Endothelial cell of umbilical vein (primary cell): ENCODE measurements around the gene OR1J2. TPM values are rescaled to one million over a fixed set of nuclear protein-coding genes. Genes with fewer than 3 reads are reported as not detected.
A peak's percentile ranks its signal among the peaks of the same experiment; 100 is the strongest.

Experiments used
- Bru-seq: library from RNA; stranded (reverse); fragments of 400-500 nt; gene quantifications from one replicate; lab custom pipeline; 2021; lab: Mats Ljungman, UMichigan
- BruChase-seq, 2 experiments: library from RNA; stranded (reverse); fragments of 400-500 nt; gene quantifications; one replicate each; lab custom pipeline; 2021; lab: Mats Ljungman, UMichigan
- BruUV-seq: library from RNA; stranded (reverse); fragments of 400-500 nt; replicated peaks from 2 replicates; lab custom pipeline; 2021; lab: Mats Ljungman, UMichigan
- CTCF ChIA-PET: fragments of 300-600, 350-600 bp; sonication (Branson Sonifier 250); formaldehyde crosslinking; loops from one replicate; lab custom pipeline; 2021; ENCODE audit warnings: antibody characterized with exemption, inconsistent platforms; lab: Charles Lee
- POLR2A ChIA-PET: fragments of 300-600, 350-600 bp; sonication (Branson Sonifier 250); formaldehyde crosslinking; loops from one replicate; lab custom pipeline; 2021; ENCODE audit warnings: antibody characterized with exemption, inconsistent platforms; lab: Charles Lee
- DNase-seq: peaks from one replicate; pipeline ENCODE4 v3.0.0-alpha.2; 2011; ENCODE audit warnings: low read depth, low spot score
- FAIRE-seq: peaks from 2 replicates; lab custom pipeline; 2011; peaks lifted over from hg19 to GRCh38; lab: Jason Lieb, UNC
- H2AFZ ChIP-seq: 2 replicates; pipeline ENCODE4 v1.6.0; 2012; ENCODE audit warnings: low read depth, low read length, control low read depth, inconsistent platforms
- H3K27ac ChIP-seq: 2 replicates; pipeline ENCODE4 v1.5.1; 2011; ENCODE audit warnings: low read depth, mild to moderate bottlenecking, control low read depth, low read length, moderate library complexity; ENCODE audit not compliant: insufficient read depth
- H3K27me3 ChIP-seq, 2 experiments: 2 replicates each; pipeline versions ENCODE4 v1.6.0 to v1.6.1; 2011; ENCODE audit warnings: low read length in 2 of 2, mixed read lengths in 1 of 2; ENCODE audit not compliant: control insufficient read depth in 2 of 2, insufficient read depth in 2 of 2
- H3K36me3 ChIP-seq, 2 experiments: 2 replicates in 1 of 2; 3 replicates in 1 of 2; pipeline ENCODE4 v1.5.1; 2011; ENCODE audit warnings: low read length in 2 of 2, mild to moderate bottlenecking in 1 of 2, moderate library complexity in 1 of 2; ENCODE audit not compliant: control insufficient read depth in 2 of 2, insufficient read depth in 2 of 2; ENCODE audit errors: extremely low read depth in 1 of 2
- H3K4me1 ChIP-seq: 3 replicates; pipeline ENCODE4 v1.5.1; 2011; ENCODE audit warnings: mild to moderate bottlenecking, low read length; ENCODE audit not compliant: control insufficient read depth, insufficient read depth; ENCODE audit errors: extremely low read depth
- H3K4me2 ChIP-seq: 2 replicates; pipeline ENCODE4 v1.6.1; 2011; ENCODE audit warnings: low read length, control low read depth, mixed read lengths; ENCODE audit not compliant: insufficient read depth
- H3K4me3 ChIP-seq, 3 experiments: fragments of 200-600 bp in 1 of 3; sonication (generic), shearing (Covaris generic) in 1 of 3; replicated peaks in 1 of 3; 2 replicates each; pipeline ENCODE4 v1.5.1; 2011 to 2016; ENCODE audit warnings: control low read depth in 3 of 3, low read length in 3 of 3, mild to moderate bottlenecking in 2 of 3, inconsistent platforms in 1 of 3, low read depth in 1 of 3, moderate library complexity in 1 of 3; ENCODE audit not compliant: insufficient read depth in 1 of 3
- H3K79me2 ChIP-seq: 2 replicates; pipeline ENCODE4 v1.6.0; 2012; ENCODE audit warnings: low read length, inconsistent platforms; ENCODE audit not compliant: control insufficient read depth, insufficient read depth
- H3K9ac ChIP-seq: replicated peaks from 2 replicates; pipeline ENCODE3; 2011; ENCODE audit warnings: low read length, control low read depth; ENCODE audit not compliant: insufficient read depth; ENCODE audit errors: extremely low read depth
- H3K9me1 ChIP-seq: replicated peaks from 3 replicates; pipeline ENCODE4 v1.6.0; 2011; ENCODE audit warnings: mild to moderate bottlenecking, low read length; ENCODE audit not compliant: control insufficient read depth, insufficient read depth; ENCODE audit errors: extremely low read depth
- H3K9me3 ChIP-seq: replicated peaks from 2 replicates; pipeline ENCODE4 v1.5.1; 2012; ENCODE audit warnings: low read length, inconsistent platforms; ENCODE audit not compliant: control insufficient read depth, insufficient read depth
- H4K20me1 ChIP-seq: replicated peaks from 2 replicates; pipeline ENCODE3; 2011; ENCODE audit warnings: mild to moderate bottlenecking, low read length; ENCODE audit not compliant: control insufficient read depth, insufficient read depth; ENCODE audit errors: extremely low read depth
- CTCF ChIP-seq, 2 donors: IDR thresholded peaks; 1 replicate in 1 of 2; 2 replicates in 1 of 2; pipeline ENCODE4 v1.5.1; 2011; ENCODE audit warnings: low read length in 2 of 2, mild to moderate bottlenecking in 2 of 2, moderate library complexity in 2 of 2, control low read depth in 1 of 2, inconsistent platforms in 1 of 2, low read depth in 1 of 2; ENCODE audit not compliant: insufficient read depth in 1 of 2; ENCODE audit errors: extremely low read depth in 1 of 2
- EZH2 ChIP-seq: IDR thresholded peaks from 2 replicates; pipeline ENCODE4 v1.6.1; 2012; ENCODE audit warnings: borderline replicate concordance, low read depth, mild to moderate bottlenecking, moderate library complexity, low read length, inconsistent platforms; ENCODE audit not compliant: severe bottlenecking
- FOS ChIP-seq: IDR thresholded peaks from 2 replicates; pipeline ENCODE4 v1.6.1; 2011; ENCODE audit warnings: mild to moderate bottlenecking, low read length, moderate library complexity, borderline replicate concordance; ENCODE audit not compliant: insufficient read depth
- GATA2 ChIP-seq: IDR thresholded peaks from 2 replicates; pipeline ENCODE4 v1.7.0; 2011; ENCODE audit warnings: low read depth, mild to moderate bottlenecking, moderate library complexity, mixed read lengths, low read length; ENCODE audit not compliant: insufficient read length, insufficient read depth
- JUN ChIP-seq: IDR thresholded peaks from 2 replicates; pipeline ENCODE4 v1.6.1; 2011; ENCODE audit warnings: borderline replicate concordance, low read depth; ENCODE audit not compliant: insufficient read length, insufficient read depth
- MAX ChIP-seq: IDR thresholded peaks from 2 replicates; pipeline ENCODE4 v1.6.1; 2011; ENCODE audit not compliant: insufficient read depth, insufficient read length
- MYC ChIP-seq: IDR thresholded peaks from one replicate; pipeline ENCODE4 v1.6.1; 2011; ENCODE audit warnings: mild to moderate bottlenecking, low read depth, low read length
- POLR2A ChIP-seq: IDR thresholded peaks from 2 replicates; pipeline ENCODE4 v1.6.1; 2012; ENCODE audit warnings: low read depth, mild to moderate bottlenecking, control low read depth, low read length
- POLR2AphosphoS5 ChIP-seq: IDR thresholded peaks from 2 replicates; pipeline ENCODE4 v1.6.1; 2012; ENCODE audit warnings: low read depth, mild to moderate bottlenecking, control low read depth, low read length, moderate library complexity; ENCODE audit not compliant: insufficient read depth
- dilution Hi-C: fragments of 300-500 bp; cut with MboI; formaldehyde crosslinking; loops from one replicate; pipeline ENCODE4 v1.15.0; 2019; ENCODE audit warnings: low sequenced_read_pairs; ENCODE audit not compliant: extremely low pct_ligation_motif_present
- intact Hi-C: fragments of 100-400 bp; cut with micrococcal nuclease; formaldehyde crosslinking; loops from one replicate; pipeline ENCODE4 v1.10.0; 2022
- long read RNA-seq: library from polyadenylated mRNA; stranded (forward); transcript quantifications from one replicate; pipeline ENCODE4 v2.0.0, GENCODE V29; 2021
- polyA minus RNA-seq, 3 experiments: library from RNA; depleted of rRNA, polyadenylated mRNA; stranded (reverse); fragments of >200 nt; gene quantifications; 1 replicate in 1 of 3; 2 replicates in 2 of 3; pipeline ENCODE4 v1.2.3, GENCODE V29; 2011
- polyA plus RNA-seq, 4 experiments: library from polyadenylated mRNA; depleted of rRNA in 3 of 4; stranded (reverse) in 3 of 4; unstranded in 1 of 4; fragments of >200 nt; gene quantifications; 2 replicates each; pipeline versions ENCODE4 v1.2.1 to v1.2.3, GENCODE V29; 2011 to 2012; ENCODE audit warnings: missing spikeins in 1 of 4
- total RNA-seq: library from RNA; stranded (reverse); gene quantifications from 2 replicates; pipeline ENCODE4 v1.2.3, GENCODE V29; 2021

OR1J2 gene
- not detected in 2 replicates for total RNA-seq
- polyA plus RNA-seq = not detected in 2 replicates
- polyA plus RNA-seq (2011; cell fraction: cytosol; rRNA removed) = not detected in 2 replicates
- not detected in 2 replicates for polyA plus RNA-seq (2011; cell fraction: nucleus; rRNA removed)
- polyA plus RNA-seq (2012) = not detected in 2 replicates
- polyA minus RNA-seq = not detected in 2 replicates
- not detected for polyA minus RNA-seq (2011; cell fraction: cytosol; rRNA and poly(A)+ RNA removed)
- polyA minus RNA-seq (2011; cell fraction: nucleus; rRNA and poly(A)+ RNA removed) = not detected in 2 replicates
- Bru-seq, nascent RNA = not detected
- BruChase-seq, experiment 1, labeled RNA remaining after a 6-hour chase = percentile 21 among the genes with signal in this experiment
- BruChase-seq, experiment 2, labeled RNA remaining after a 2-hour chase = percentile 19 among the genes with signal in this experiment
- long read RNA-seq = 0 reads

- dilution Hi-C loops = no loop called here
- no peak for FAIRE-seq
- Histone ChIP-seq H3K9me1 (peaks cover 2% of the 10 kb centered on the region), H3K27me3 (peaks cover 8 to 14% of the 10 kb centered on the region in 2 experiments), H3K9me3 (no peaks in the 10 kb centered on the region), H3K36me3 (no peaks in the 10 kb centered on the region), H3K4me3 (no peak within 1 kb of the TSS), H3K4me2 (no peak within 1 kb of the TSS), H3K9ac (no peak within 1 kb of the TSS), H3K79me2 (no peaks in the 10 kb centered on the region), H3K4me1 (no peaks in the 10 kb centered on the region), H3K27ac (no peak within 1 kb of the TSS), H2AFZ (no peak within 1 kb of the TSS), H4K20me1 (no peaks in the 10 kb centered on the region)
- ChIA-PET POLR2A (no interaction called here), CTCF (interaction anchor here (0.7 kb wide), 1 partner anchor 12 kb away, joined by 3 read pairs; no protein-coding TSS in a partner anchor)
- no TSS peak for BruUV-seq
- no peak for DNase-seq
- intact Hi-C loops = no loop called here
- TF ChIP-seq POLR2A = no peak
- no peak for TF ChIP-seq MYC
- TF ChIP-seq FOS = no peak
- no peak for TF ChIP-seq GATA2
- TF ChIP-seq POLR2AphosphoS5 = no peak
- no peak for TF ChIP-seq EZH2
- no peak for TF ChIP-seq CTCF (IDR thresholded peaks at IDR 0.05; ENCODE audit: extremely low read depth in 1 of 2, insufficient read depth in 1 of 2, low read depth in 1 of 2, low read length in 2 of 2)
- TF ChIP-seq JUN = no peak
- TF ChIP-seq MAX = no peak
Observed at GRCh38 chr9:122510502-122510901, at the start of gene OR1J2. Gene OR1J2 (plus strand): TSS chr9:122510802. CDS start chr9:122510802, 0 bp downstream.
